ENCODE measurements around the gene ASB5. TPM values are rescaled to one million over a fixed set of nuclear protein-coding genes. Genes with fewer than 3 reads are reported as not detected.

ASB5 gene
- polyA plus RNA-seq, 3 donors: not detected

GRCh38 chr4:176186067-176186466 lies 83.0 kb downstream of the ASB5 start:
- Histone ChIP-seq H3K4me1 (ENCODE audit: control insufficient read depth in 1 of 2, insufficient read depth in 2 of 2, low read length in 2 of 2) (peaks cover 13 to 18% of the 10 kb centered on the region in 2 donors), H3K4me3 (replicated peaks in 1 of 3; ENCODE audit: low read depth in 2 of 3, low read length in 3 of 3) (no peak overlapping the region), H3K9me3 (replicated peaks in 1 of 2; ENCODE audit: control insufficient read depth in 1 of 2, insufficient read depth in 1 of 2, low read length in 2 of 2) (no peaks in the 10 kb centered on the region), H3K27me3 (ENCODE audit: control insufficient read depth in 2 of 2, insufficient read depth in 2 of 2, low read length in 2 of 2) (no peaks in the 10 kb centered on the region), H3K79me2 (ENCODE audit: insufficient read depth, low read length) (no peaks in the 10 kb centered on the region), H2AFZ (ENCODE audit: insufficient read depth, low read depth, low read length, poor library complexity, severe bottlenecking) (no peak overlapping the region), H3K36me3 (replicated peaks in 1 of 2; ENCODE audit: control insufficient read depth in 1 of 2, insufficient read depth in 2 of 2, low read length in 2 of 2) (no peaks in the 10 kb centered on the region), H3K9ac (ENCODE audit: insufficient read depth, low read length, poor library complexity, severe bottlenecking) (no peak overlapping the region), H3K27ac (ENCODE audit: low read depth in 1 of 2, low read length in 2 of 2) (no peak overlapping the region), H3K4me2 (replicated peaks; ENCODE audit: extremely low read depth, low read length, poor library complexity, severe bottlenecking) (no peak overlapping the region), H4K20me1 (ENCODE audit: insufficient read depth, low read length) (no peaks in the 10 kb centered on the region)
- H3K9me3 Mint-ChIP-seq: no peaks in the 10 kb centered on the region
- no peaks in the 10 kb centered on the region for H3K27me3 Mint-ChIP-seq (ENCODE audit: low read depth in 3 of 3)
- no peak overlapping the region for H3K4me3 Mint-ChIP-seq
- no peak overlapping the region for H3K27ac Mint-ChIP-seq
- 100% methylated on average over 1 of the region's 2 CpGs for WGBS (ENCODE audit: insufficient coverage)
- intact Hi-C loops (cut with micrococcal nuclease): no loop called here
- H3K4me1 Mint-ChIP-seq: peaks cover 25% of the 10 kb centered on the region
- no peak for DNase-seq
- no peaks in the 10 kb centered on the region for H3K36me3 Mint-ChIP-seq
- no peak for TF ChIP-seq CTCF (IDR thresholded peaks at IDR 0.05)

GRCh38 chr4:176185051-176185450 lies 84.0 kb downstream of the ASB5 start:
- 60% methylated on average over 1 of the region's 1 CpG for WGBS (ENCODE audit: insufficient coverage)
- no peaks in the 10 kb centered on the region for H3K36me3 ChIP-seq (replicated peaks in 1 of 2; ENCODE audit: control insufficient read depth in 1 of 2, insufficient read depth in 2 of 2, low read length in 2 of 2)
- H3K4me3 Mint-ChIP-seq: no peak overlapping the region
- H3K36me3 Mint-ChIP-seq: no peaks in the 10 kb centered on the region
- no peaks in the 10 kb centered on the region for H3K79me2 ChIP-seq (ENCODE audit: insufficient read depth, low read length)
- peaks cover 13 to 18% of the 10 kb centered on the region in 2 donors for H3K4me1 ChIP-seq (ENCODE audit: control insufficient read depth in 1 of 2, insufficient read depth in 2 of 2, low read length in 2 of 2)
- no peak overlapping the region for H3K27ac Mint-ChIP-seq
- H3K9me3 ChIP-seq (replicated peaks in 1 of 2; ENCODE audit: control insufficient read depth in 1 of 2, insufficient read depth in 1 of 2, low read length in 2 of 2): no peaks in the 10 kb centered on the region
- no peak overlapping the region for H3K9ac ChIP-seq (ENCODE audit: insufficient read depth, low read length, poor library complexity, severe bottlenecking)
- DNase-seq: no peak
- H4K20me1 ChIP-seq (ENCODE audit: insufficient read depth, low read length): no peaks in the 10 kb centered on the region
- no peak overlapping the region for H3K4me2 ChIP-seq (replicated peaks; ENCODE audit: extremely low read depth, low read length, poor library complexity, severe bottlenecking)
- H3K27me3 Mint-ChIP-seq (ENCODE audit: low read depth in 3 of 3): no peaks in the 10 kb centered on the region
- TF ChIP-seq CTCF (IDR thresholded peaks at IDR 0.05): no peak
- no peaks in the 10 kb centered on the region for H3K9me3 Mint-ChIP-seq
- peaks cover 25% of the 10 kb centered on the region for H3K4me1 Mint-ChIP-seq
- intact Hi-C loops (cut with micrococcal nuclease): no loop called here
- H2AFZ ChIP-seq (ENCODE audit: insufficient read depth, low read depth, low read length, poor library complexity, severe bottlenecking): no peak overlapping the region
- no peak overlapping the region for H3K27ac ChIP-seq (ENCODE audit: low read depth in 1 of 2, low read length in 2 of 2)
- H3K27me3 ChIP-seq (ENCODE audit: control insufficient read depth in 2 of 2, insufficient read depth in 2 of 2, low read length in 2 of 2): no peaks in the 10 kb centered on the region
- H3K4me3 ChIP-seq (replicated peaks in 1 of 3; ENCODE audit: low read depth in 2 of 3, low read length in 3 of 3): no peak overlapping the region

Other genes with a start within 250 kb of the ASB5 start
- 1 to 10 TPM in 2 of 3 donors, under 1 TPM in 1; 0.22 to 2.1 (median 1.1) TPM for gene WDR17, start 203.4 kb downstream of the ASB5 start, polyA plus RNA-seq
- not detected for gene SPATA4, start 73.6 kb downstream of the ASB5 start, polyA plus RNA-seq
- 100 to 1,000 TPM in 2 of 3 donors, 10 to 100 TPM in 1; 50.4 to 112 (median 107) TPM for gene SPCS3, start 50.7 kb upstream of the ASB5 start, polyA plus RNA-seq

Measured in CD14-positive monocyte (primary cell).